ENCODE measurements around the gene CLDND1.

CLDND1 gene

DNA sequence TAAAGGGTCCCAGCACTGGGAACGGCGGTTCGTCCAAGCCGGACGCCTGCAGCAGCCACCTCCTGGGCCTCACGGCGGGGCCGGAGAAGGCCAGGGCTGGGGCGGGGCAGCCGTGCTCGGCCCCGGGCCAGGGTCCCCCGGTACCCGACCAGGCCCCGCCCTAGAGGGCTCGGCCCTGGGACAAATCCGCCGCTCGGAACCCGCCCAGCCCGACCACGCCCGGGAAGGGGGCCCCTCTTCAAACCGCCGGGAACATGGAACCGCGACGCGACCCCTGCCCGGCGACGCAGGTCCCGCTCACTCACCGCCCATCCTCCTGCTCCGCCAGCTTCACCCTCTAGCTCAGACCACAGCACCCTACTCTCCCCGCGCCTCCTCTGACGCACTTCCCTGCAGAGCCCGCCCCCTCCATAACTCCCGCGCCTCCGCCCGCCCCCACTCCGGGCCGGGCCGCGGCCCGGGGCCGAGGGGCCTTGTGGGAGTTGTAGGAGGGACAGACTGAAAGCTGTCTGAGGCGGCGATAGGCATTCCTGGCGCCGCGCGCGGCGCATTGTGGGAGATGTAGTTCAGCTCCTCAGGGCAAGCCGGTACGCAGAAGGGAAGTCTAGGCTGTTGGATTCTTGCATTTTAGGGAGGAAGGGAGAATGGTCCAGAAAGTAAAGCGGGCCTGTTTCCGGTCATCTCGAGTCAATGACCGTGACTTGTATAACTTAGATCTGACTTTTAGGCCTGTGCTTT lies at the start of gene CLDND1:
CLDND1 (minus strand) TSS at position 359 of the 738 bp plus-strand sequence. CDS start 1,478 bp downstream, outside the sequence.
- H3K4me3 ChIP-seq (ENCODE audit: low read depth, low read length), result peak within 1 kb of the TSS; percentile 88
- TF ChIP-seq, protein P1, sequence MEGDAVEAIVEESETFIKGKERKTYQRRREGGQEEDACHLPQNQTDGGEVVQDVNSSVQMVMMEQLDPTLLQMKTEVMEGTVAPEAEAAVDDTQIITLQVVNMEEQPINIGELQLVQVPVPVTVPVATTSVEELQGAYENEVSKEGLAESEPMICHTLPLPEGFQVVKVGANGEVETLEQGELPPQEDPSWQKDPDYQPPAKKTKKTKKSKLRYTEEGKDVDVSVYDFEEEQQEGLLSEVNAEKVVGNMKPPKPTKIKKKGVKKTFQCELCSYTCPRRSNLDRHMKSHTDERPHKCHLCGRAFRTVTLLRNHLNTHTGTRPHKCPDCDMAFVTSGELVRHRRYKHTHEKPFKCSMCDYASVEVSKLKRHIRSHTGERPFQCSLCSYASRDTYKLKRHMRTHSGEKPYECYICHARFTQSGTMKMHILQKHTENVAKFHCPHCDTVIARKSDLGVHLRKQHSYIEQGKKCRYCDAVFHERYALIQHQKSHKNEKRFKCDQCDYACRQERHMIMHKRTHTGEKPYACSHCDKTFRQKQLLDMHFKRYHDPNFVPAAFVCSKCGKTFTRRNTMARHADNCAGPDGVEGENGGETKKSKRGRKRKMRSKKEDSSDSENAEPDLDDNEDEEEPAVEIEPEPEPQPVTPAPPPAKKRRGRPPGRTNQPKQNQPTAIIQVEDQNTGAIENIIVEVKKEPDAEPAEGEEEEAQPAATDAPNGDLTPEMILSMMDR (IDR thresholded peaks at IDR 0.05; ENCODE audit: low read depth, low read length), result no peak

DNA sequence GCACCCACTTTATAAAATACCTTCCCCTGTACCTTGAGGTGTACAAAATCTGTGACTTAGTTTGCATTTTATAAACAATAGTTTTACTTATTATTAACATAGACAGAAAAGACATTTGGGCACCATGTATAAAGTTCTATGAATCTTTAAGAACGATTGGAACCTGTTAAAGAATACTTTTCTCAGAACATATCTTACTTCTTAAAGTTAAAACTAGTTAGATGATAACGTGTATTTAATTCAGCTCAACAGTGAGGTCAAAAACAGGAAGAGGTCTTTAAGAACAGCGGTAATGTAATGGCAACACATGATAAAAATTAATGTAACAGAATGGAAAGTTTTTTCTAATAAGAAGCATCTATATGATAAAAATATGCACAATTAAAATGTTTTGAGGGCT lies 45.7 kb upstream of the CLDND1 start:
- H3K4me3 ChIP-seq (ENCODE audit: low read depth, low read length), result no peak overlapping the region
- TF ChIP-seq, protein P1 (IDR thresholded peaks at IDR 0.05; ENCODE audit: low read depth, low read length), result no peak

DNA sequence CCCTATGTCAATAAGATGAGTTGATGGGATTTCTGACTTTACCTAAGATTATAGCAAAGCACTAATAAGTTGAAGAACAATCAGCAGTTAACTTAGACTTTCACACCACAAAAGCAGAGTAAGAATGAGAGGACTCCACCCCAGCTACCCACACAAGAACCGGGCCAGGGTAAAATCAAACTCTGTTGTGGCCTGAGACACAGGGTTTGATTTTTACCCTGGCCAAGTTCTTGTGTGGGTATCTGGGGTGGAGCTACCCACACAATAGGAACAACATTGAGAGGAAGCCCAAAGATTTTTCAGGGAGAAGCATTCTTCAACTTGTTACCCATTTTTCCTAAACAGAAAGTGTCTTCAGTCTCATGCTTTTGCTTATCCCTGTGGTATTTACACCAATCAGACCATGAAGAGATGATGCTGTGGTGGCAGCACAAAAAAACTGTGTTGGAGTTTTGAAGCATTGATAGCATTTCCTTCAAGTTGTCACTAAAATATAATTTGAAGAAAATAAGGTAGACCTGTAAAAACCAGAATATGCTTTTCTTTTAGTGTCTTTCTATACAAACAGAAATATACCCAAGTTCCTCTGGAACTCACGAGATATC lies 45.1 kb upstream of the CLDND1 start:
- TF ChIP-seq, protein P1 (IDR thresholded peaks at IDR 0.05; ENCODE audit: low read depth, low read length), result no peak

DNA sequence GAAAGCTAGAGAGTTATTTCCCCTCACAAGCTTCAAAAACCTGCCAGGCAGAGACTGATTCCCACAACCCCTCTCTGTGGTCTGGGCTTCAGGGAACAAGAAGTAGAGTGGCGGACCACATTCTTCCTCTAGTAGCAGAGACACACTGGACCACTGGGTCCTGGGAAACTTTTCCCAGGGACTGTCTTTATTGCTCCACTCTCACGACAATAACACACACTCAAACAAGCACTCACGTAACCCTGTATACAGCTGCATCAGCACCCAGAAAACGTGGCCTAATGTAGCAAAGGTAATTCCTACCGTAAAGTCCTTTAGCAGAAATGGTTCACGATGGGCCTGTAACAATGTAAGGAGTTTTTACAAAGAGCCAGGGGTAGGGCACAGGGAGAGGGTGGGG lies 43.1 kb upstream of the CLDND1 start:
- TF ChIP-seq, protein P1 (IDR thresholded peaks at IDR 0.05; ENCODE audit: low read depth, low read length), result no peak
- no peak overlapping the region for H3K4me3 ChIP-seq (ENCODE audit: low read depth, low read length)

More for the DNA sequence above, 45.1 kb upstream of the CLDND1 start:
- no peak overlapping the region for H3K4me3 ChIP-seq (ENCODE audit: low read depth, low read length)

DNA sequence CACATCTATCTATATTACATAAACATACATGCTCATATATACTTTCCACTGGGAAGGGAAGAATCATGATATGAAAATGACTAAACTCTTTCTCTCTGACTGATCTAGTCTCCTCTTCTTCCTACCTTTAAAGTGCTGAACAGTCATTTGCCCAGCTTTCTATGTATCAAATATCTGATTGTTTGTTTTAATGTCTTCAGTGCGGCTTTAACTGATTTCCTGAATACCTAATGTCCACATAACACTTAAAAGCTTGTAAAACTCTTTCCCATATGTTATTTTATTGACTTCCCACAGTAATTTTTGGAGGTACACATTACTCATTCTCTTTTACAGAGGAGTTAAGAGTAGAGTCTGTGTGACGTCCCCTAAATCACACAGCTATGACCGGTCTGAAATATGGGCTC lies 42.5 kb upstream of the CLDND1 start:
- H3K4me3 ChIP-seq (ENCODE audit: low read depth, low read length), result no peak overlapping the region
- TF ChIP-seq, protein P1 (IDR thresholded peaks at IDR 0.05; ENCODE audit: low read depth, low read length), result no peak

DNA sequence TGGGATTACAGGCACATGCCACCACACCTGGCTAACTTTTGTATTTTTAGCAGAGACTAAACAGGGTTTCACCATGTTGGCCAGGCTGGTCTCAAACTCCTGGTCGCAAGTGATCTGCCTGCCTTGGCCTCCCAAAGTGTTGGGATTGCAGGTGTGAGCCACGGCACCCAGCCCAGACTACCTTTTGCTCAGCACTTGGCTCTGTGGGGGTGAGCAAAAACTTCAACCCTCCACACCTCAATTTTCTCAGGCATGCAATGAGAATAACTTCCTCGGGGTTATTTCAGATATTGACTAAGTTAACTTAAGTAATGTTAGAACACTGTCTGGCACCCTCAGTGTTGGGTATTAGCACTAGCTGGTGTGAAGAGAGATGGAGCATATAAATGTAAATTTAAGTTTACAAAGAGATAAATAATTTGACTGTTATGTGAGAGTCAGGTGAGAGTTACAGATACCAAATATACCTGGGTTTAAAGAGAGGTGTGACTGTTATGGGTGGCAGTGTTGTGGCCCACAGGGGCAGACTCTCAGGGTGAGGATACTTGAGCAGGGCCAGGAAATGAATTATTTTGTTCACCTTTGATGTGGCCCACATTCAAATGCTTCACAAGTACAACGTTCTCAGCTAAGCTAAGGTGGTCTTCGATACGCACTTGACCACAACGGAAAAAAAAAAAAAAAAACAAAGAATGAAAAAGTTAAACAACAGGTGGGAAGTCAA lies 41.7 kb upstream of the CLDND1 start:
- TF ChIP-seq, protein P1 (IDR thresholded peaks at IDR 0.05; ENCODE audit: low read depth, low read length), result no peak

More for the DNA sequence above, 41.7 kb upstream of the CLDND1 start:
- no peak overlapping the region for H3K4me3 ChIP-seq (ENCODE audit: low read depth, low read length)
